GM12873 (cell line): ENCODE data around the gene MAPKBP1.

Source experiments
- CTCF ChIP-seq: IDR thresholded peaks from 2 replicates; pipeline ENCODE4 v1.5.1; 2012; ENCODE audit warnings: low read depth, mild to moderate bottlenecking, moderate library complexity, low read length, control low read depth; ENCODE audit not compliant: insufficient read depth; ENCODE audit errors: missing control alignments

MAPKBP1 gene

GRCh38 chr15:41774062-41774881, at the start of gene MAPKBP1:
Gene MAPKBP1, plus strand, starts transcription at chr15:41774484. Its CDS starts 792 bp downstream, at chr15:41775276.
- peak; percentile 80 for TF ChIP-seq CTCF

- TF ChIP-seq CTCF: no peak
Measured at GRCh38 chr15:41727143-41727542, 47.1 kb upstream of the MAPKBP1 start.

GRCh38 chr15:41730543-41730942, 43.7 kb upstream of the MAPKBP1 start:
- no peak for TF ChIP-seq CTCF

- no peak for TF ChIP-seq CTCF
Measured at GRCh38 chr15:41732483-41732882, 41.8 kb upstream of the MAPKBP1 start.

GRCh38 chr15:41734079-41734478, 40.2 kb upstream of the MAPKBP1 start:
- TF ChIP-seq CTCF: no peak

GRCh38 chr15:41735046-41735445, 39.2 kb upstream of the MAPKBP1 start:
- no peak for TF ChIP-seq CTCF

- TF ChIP-seq CTCF: no peak
Measured at GRCh38 chr15:41746802-41747201, 27.5 kb upstream of the MAPKBP1 start.
